ENCODE results near the gene ARHGAP25.

GRCh38 chr2:68847751-68848150 is 113.1 kb downstream of the ARHGAP25 start:
- TF ChIP-seq HDGF (IDR thresholded peaks at IDR 0.05) (no peak), CTCF (IDR thresholded peaks at IDR 0.05 in 2 of 3, conservative IDR thresholded peaks at IDR 0.05 in 1 of 3; ENCODE audit: control insufficient read depth in 2 of 3, extremely low read depth in 1 of 3, insufficient read depth in 1 of 3, low read depth in 3 of 3, low read length in 3 of 3) (no peak), REST (IDR thresholded peaks at IDR 0.05; ENCODE audit: low read depth, low read length) (no peak), TAF1 (IDR thresholded peaks at IDR 0.05; ENCODE audit: borderline replicate concordance, low read depth, low read length) (no peak), SRF (IDR thresholded peaks at IDR 0.05; ENCODE audit: low read depth in 2 of 2, low read length in 2 of 2) (no peak), E2F4 (IDR thresholded peaks at IDR 0.05; ENCODE audit: low read depth, low read length) (no peak), RAD21 (IDR thresholded peaks at IDR 0.05; ENCODE audit: insufficient read depth, low read depth, low read length) (no peak), MAX (IDR thresholded peaks at IDR 0.05; ENCODE audit: low read depth, low read length) (no peak), ZZZ3 (IDR thresholded peaks at IDR 0.05; ENCODE audit: control insufficient read depth, insufficient read length, low read depth) (no peak), ASH2L (IDR thresholded peaks at IDR 0.05; ENCODE audit: borderline replicate concordance, low read depth) (no peak), EZH2 (IDR thresholded peaks at IDR 0.05; ENCODE audit: borderline replicate concordance, control insufficient read depth, low read depth, low read length) (no peak), KDM1A (IDR thresholded peaks at IDR 0.05; ENCODE audit: borderline replicate concordance) (no peak), E4F1 (IDR thresholded peaks at IDR 0.05; ENCODE audit: borderline replicate concordance, partially characterized antibody) (no peak)

All from GM12878 (cell line).